KG1 (cell line): ENCODE results near the gene DMC1.
"Not testable (repeated sequence)": the region's sequence is repeated elsewhere in the genome, so short reads cannot be mapped to it uniquely, and the experiment has no call there.

Experiments used
- DNase-seq: peaks from one replicate; lab custom pipeline; 2025; lab: John Stamatoyannopoulos, UW

Gene DMC1

GRCh38 chr22:38569972-38570778, at the start of gene DMC1:
DMC1 (minus strand) TSS chr22:38570183; CDS start chr22:38568256, 1,927 bp downstream.
- no peak for DNase-seq

GRCh38 chr22:38618682-38619081, 48.7 kb upstream of the DMC1 start:
- no peak for DNase-seq

- DNase-seq: no peak
These were observed 48.3 kb upstream of the DMC1 start for GRCh38 chr22:38618258-38618657.

- DNase-seq: not testable (repeated sequence)
These were observed 45.1 kb upstream of the DMC1 start for GRCh38 chr22:38615064-38615405.

- DNase-seq: no peak
These were observed 44.5 kb upstream of the DMC1 start for GRCh38 chr22:38614332-38615063.

- no peak for DNase-seq
These were observed 43.6 kb upstream of the DMC1 start for GRCh38 chr22:38613588-38613987.

- DNase-seq: no peak
These were observed 42.4 kb upstream of the DMC1 start for GRCh38 chr22:38612217-38613006.

GRCh38 chr22:38611559-38611958, 41.6 kb upstream of the DMC1 start:
- no peak for DNase-seq

- no peak for DNase-seq
These were observed 40.3 kb upstream of the DMC1 start for GRCh38 chr22:38610234-38610633.

- DNase-seq: no peak
These were observed 39.2 kb upstream of the DMC1 start for GRCh38 chr22:38608992-38609750.

- DNase-seq: no peak
These were observed 37.7 kb upstream of the DMC1 start for GRCh38 chr22:38607680-38608079.

GRCh38 chr22:38602166-38602565, 32.2 kb upstream of the DMC1 start:
- DNase-seq: no peak

- DNase-seq: no peak
These were observed 31.3 kb upstream of the DMC1 start for GRCh38 chr22:38601221-38601764.

GRCh38 chr22:38599466-38599865, 29.5 kb upstream of the DMC1 start:
- no peak for DNase-seq

GRCh38 chr22:38582923-38583322, 12.9 kb upstream of the DMC1 start:
- not testable (repeated sequence) for DNase-seq

- DNase-seq: no peak
These were observed 8.5 kb upstream of the DMC1 start for GRCh38 chr22:38578505-38578904.

- peak; percentile 19 for DNase-seq
These were observed 2.1 kb upstream of the DMC1 start for GRCh38 chr22:38572065-38572464.

GRCh38 chr22:38570779-38571364, 889 bp upstream of the DMC1 start:
- peak; percentile 22 for DNase-seq

- no peak for DNase-seq
These were observed 607 bp downstream of the DMC1 start for GRCh38 chr22:38569181-38569971.

GRCh38 chr22:38567531-38568285, 2.3 kb downstream of the DMC1 start:
- DNase-seq: no peak
